Fibroblast of skin of right quadriceps (primary cell): ENCODE results near the gene NRXN3.
"Not testable (repeated sequence)": the region's sequence is repeated elsewhere in the genome, so short reads cannot be mapped to it uniquely, and the experiment has no call there.

Source experiments
- DNase-seq: peaks from one replicate; pipeline ENCODE4 v3.0.0-alpha.2; 2013

Gene NRXN3

GRCh38 chr14:78417532-78417931 lies 247.4 kb downstream of the NRXN3 start:
- DNase-seq, result no peak

GRCh38 chr14:78424311-78424710 lies 254.1 kb downstream of the NRXN3 start:
- DNase-seq, result no peak

GRCh38 chr14:78425330-78425729 lies 255.2 kb downstream of the NRXN3 start:
- DNase-seq, result no peak

GRCh38 chr14:78425782-78426181 lies 255.6 kb downstream of the NRXN3 start:
- no peak for DNase-seq

- DNase-seq, result no peak
Observed at GRCh38 chr14:78432046-78432445, 261.9 kb downstream of the NRXN3 start.

- DNase-seq, result not testable (repeated sequence)
Observed at GRCh38 chr14:78437448-78437847, 267.3 kb downstream of the NRXN3 start.

- DNase-seq, result no peak
Observed at GRCh38 chr14:78440356-78440894, 270.3 kb downstream of the NRXN3 start.

- DNase-seq, result no peak
Observed at GRCh38 chr14:78443834-78444233, 273.7 kb downstream of the NRXN3 start.

- no peak for DNase-seq
Observed at GRCh38 chr14:78445275-78445674, 275.1 kb downstream of the NRXN3 start.

GRCh38 chr14:78446807-78447206 lies 276.6 kb downstream of the NRXN3 start:
- DNase-seq, result peak; percentile 2

- DNase-seq, result peak; percentile 16
Observed at GRCh38 chr14:78448164-78449094, 278.3 kb downstream of the NRXN3 start.

GRCh38 chr14:78450669-78451318 lies 280.6 kb downstream of the NRXN3 start:
- no peak for DNase-seq

GRCh38 chr14:78451319-78451695 lies 281.1 kb downstream of the NRXN3 start:
- DNase-seq, result no peak

GRCh38 chr14:78455896-78456435 lies 285.8 kb downstream of the NRXN3 start:
- DNase-seq, result no peak

GRCh38 chr14:78469947-78470346 lies 299.8 kb downstream of the NRXN3 start:
- no peak for DNase-seq

- DNase-seq, result no peak
Observed at GRCh38 chr14:78479127-78479780, 309.1 kb downstream of the NRXN3 start.

- DNase-seq, result no peak
Observed at GRCh38 chr14:78484028-78484427, 313.9 kb downstream of the NRXN3 start.

- DNase-seq, result no peak
Observed at GRCh38 chr14:78486081-78486480, 315.9 kb downstream of the NRXN3 start.

- DNase-seq, result no peak
Observed at GRCh38 chr14:78486621-78487020, 316.4 kb downstream of the NRXN3 start.

GRCh38 chr14:78487573-78487972 lies 317.4 kb downstream of the NRXN3 start:
- not testable (repeated sequence) for DNase-seq

GRCh38 chr14:78488938-78489337 lies 318.8 kb downstream of the NRXN3 start:
- no peak for DNase-seq

- no peak for DNase-seq
Observed at GRCh38 chr14:78491048-78491447, 320.9 kb downstream of the NRXN3 start.

GRCh38 chr14:78498062-78498595 lies 328.0 kb downstream of the NRXN3 start:
- no peak for DNase-seq
